Keratinocyte (primary cell): ENCODE results near the gene ASTN2. TPM values are rescaled to one million over a fixed set of nuclear protein-coding genes. Genes with fewer than 3 reads are reported as not detected.
A peak's percentile ranks its signal among the peaks of the same experiment; 100 is the strongest.

Source experiments
- DNase-seq: peaks from one replicate; pipeline ENCODE4 v3.0.0-alpha.2; 2011; ENCODE audit warnings: low read depth, missing footprints, low spot score
- FAIRE-seq: peaks from 2 replicates; lab custom pipeline; 2011; peaks lifted over from hg19 to GRCh38; lab: Jason Lieb, UNC
- H2AFZ ChIP-seq: 2 replicates; pipeline ENCODE4 v1.6.0; 2012; ENCODE audit warnings: low read length, control low read depth, inconsistent platforms; ENCODE audit not compliant: control insufficient read depth
- H3K27ac ChIP-seq: 2 replicates; pipeline ENCODE4 v1.5.1; 2011; ENCODE audit warnings: low read length; ENCODE audit not compliant: control insufficient read depth, insufficient read depth
- H3K27me3 ChIP-seq: 3 replicates; pipeline ENCODE4 v1.6.0; 2011; ENCODE audit warnings: low read length; ENCODE audit not compliant: control insufficient read depth, insufficient read depth; ENCODE audit errors: extremely low read depth
- H3K36me3 ChIP-seq, 2 experiments: 2 replicates in 1 of 2; 3 replicates in 1 of 2; pipeline ENCODE4 v1.5.1; 2011; ENCODE audit warnings: low read length in 2 of 2, mild to moderate bottlenecking in 1 of 2; ENCODE audit not compliant: control insufficient read depth in 2 of 2, insufficient read depth in 2 of 2; ENCODE audit errors: extremely low read depth in 1 of 2
- H3K4me1 ChIP-seq: 3 replicates; pipeline ENCODE4 v1.5.1; 2011; ENCODE audit warnings: low read length; ENCODE audit not compliant: control insufficient read depth, insufficient read depth; ENCODE audit errors: extremely low read depth
- H3K4me2 ChIP-seq: 3 replicates; pipeline ENCODE4 v1.6.0; 2011; ENCODE audit warnings: low read depth, low read length; ENCODE audit not compliant: control insufficient read depth, insufficient read depth; ENCODE audit errors: extremely low read depth
- H3K4me3 ChIP-seq, 3 experiments: fragments of 200-600 bp in 1 of 3; sonication (generic) in 1 of 3; 2 replicates in 2 of 3; 3 replicates in 1 of 3; pipeline ENCODE4 v1.5.1; 2011 to 2016; ENCODE audit warnings: low read length in 3 of 3, mild to moderate bottlenecking in 3 of 3, control low read depth in 2 of 3, inconsistent platforms in 1 of 3, low read depth in 1 of 3, mixed read lengths in 1 of 3, mixed run types in 1 of 3, moderate library complexity in 1 of 3; ENCODE audit not compliant: control insufficient read depth in 2 of 3, insufficient read depth in 2 of 3; ENCODE audit errors: extremely low read depth in 1 of 3
- H3K79me2 ChIP-seq: 2 replicates; pipeline ENCODE4 v1.6.0; 2012; ENCODE audit warnings: low read length; ENCODE audit not compliant: control insufficient read depth, insufficient read depth
- H3K9ac ChIP-seq: 3 replicates; pipeline ENCODE4 v1.6.0; 2011; ENCODE audit warnings: low read length; ENCODE audit not compliant: control insufficient read depth, insufficient read depth; ENCODE audit errors: extremely low read depth
- H3K9me1 ChIP-seq: 3 replicates; pipeline ENCODE4 v1.6.0; 2011; ENCODE audit warnings: low read length; ENCODE audit not compliant: control insufficient read depth, insufficient read depth; ENCODE audit errors: extremely low read depth
- H3K9me3 ChIP-seq: 2 replicates; pipeline ENCODE4 v1.5.1; 2012; ENCODE audit warnings: low read depth, low read length; ENCODE audit not compliant: control insufficient read depth
- H4K20me1 ChIP-seq: 3 replicates; pipeline ENCODE4 v1.6.0; 2011; ENCODE audit warnings: low read length; ENCODE audit not compliant: control insufficient read depth, insufficient read depth; ENCODE audit errors: extremely low read depth
- CTCF ChIP-seq, 3 experiments: IDR thresholded peaks in 1 of 3; conservative IDR thresholded peaks in 1 of 3; optimal IDR thresholded peaks in 1 of 3; 2 replicates in 2 of 3; 3 replicates in 1 of 3; pipeline versions ENCODE3 to v1.5.1; 2011; ENCODE audit warnings: low read length in 3 of 3, mild to moderate bottlenecking in 3 of 3, moderate library complexity in 2 of 3, control low read depth in 1 of 3, inconsistent platforms in 1 of 3; ENCODE audit not compliant: insufficient read depth in 2 of 3; ENCODE audit errors: extremely low read depth in 1 of 3
- EZH2 ChIP-seq: IDR thresholded peaks from one replicate; pipeline ENCODE4 v1.6.1; 2012; ENCODE audit warnings: inconsistent platforms, mild to moderate bottlenecking, low read length, moderate library complexity
- dilution Hi-C: fragments of 300-500 bp; cut with MboI; formaldehyde crosslinking; loops from one replicate; pipeline ENCODE4 v1.7.0; 2020; ENCODE audit warnings: low sequenced_read_pairs; ENCODE audit not compliant: extremely low pct_ligation_motif_present
- polyA plus RNA-seq, 5 experiments: library from polyadenylated mRNA; depleted of rRNA in 3 of 5; stranded (reverse) in 3 of 5; stranded (forward) in 1 of 5; unstranded in 1 of 5; fragments of >200 nt; gene quantifications; 1 replicate in 1 of 5; 2 replicates in 3 of 5; 3 replicates in 1 of 5; pipeline versions ENCODE4 v1.2.1 to v1.2.3, GENCODE V29; 2011 to 2012; ENCODE audit warnings: missing spikeins in 2 of 5, low read depth in 1 of 5, low replicate concordance in 1 of 5

Gene ASTN2
- polyA plus RNA-seq, 1 donor (not counting 4 experiments of a cell fraction or from before 2014, with no cell fraction given), result 0.31 TPM

- Histone ChIP-seq H3K4me1 (peaks cover 29% of the 10 kb centered on the region), H3K4me3 (no peak overlapping the region), H3K4me2 (peak overlapping the region; percentile 29), H3K36me3 (no peaks in the 10 kb centered on the region), H4K20me1 (no peaks in the 10 kb centered on the region), H3K27me3 (no peaks in the 10 kb centered on the region), H3K9me1 (no peaks in the 10 kb centered on the region), H3K9me3 (no peaks in the 10 kb centered on the region), H3K9ac (peak overlapping the region; percentile 42), H3K27ac (peak overlapping the region; percentile 84), H2AFZ (no peak overlapping the region), H3K79me2 (no peaks in the 10 kb centered on the region)
- TF ChIP-seq EZH2, result no peak
- TF ChIP-seq CTCF (optimal IDR thresholded peaks at IDR 0.05 in 1 of 3, IDR thresholded peaks at IDR 0.05 in 1 of 3, conservative IDR thresholded peaks at IDR 0.05 in 1 of 3; ENCODE audit: extremely low read depth in 1 of 3, insufficient read depth in 2 of 3, low read length in 3 of 3), result no peak
- FAIRE-seq (no peak), DNase-seq (no peak)
- dilution Hi-C loops, result no loop called here
Measured at GRCh38 chr9:116549786-116550660, 864.8 kb downstream of the ASTN2 start.

- H3K27ac ChIP-seq, result peak overlapping the region; percentile 84
- no peaks in the 10 kb centered on the region for H3K79me2 ChIP-seq
- no peaks in the 10 kb centered on the region for H3K9me3 ChIP-seq
- H3K36me3 ChIP-seq, result no peaks in the 10 kb centered on the region
- FAIRE-seq, result peak; percentile 84
- no peak overlapping the region for H2AFZ ChIP-seq
- H3K4me1 ChIP-seq, result peaks cover 29% of the 10 kb centered on the region
- dilution Hi-C loops, result no loop called here
- H3K4me2 ChIP-seq, result peak overlapping the region; percentile 31
- TF ChIP-seq CTCF (optimal IDR thresholded peaks at IDR 0.05 in 1 of 3, IDR thresholded peaks at IDR 0.05 in 1 of 3, conservative IDR thresholded peaks at IDR 0.05 in 1 of 3; ENCODE audit: extremely low read depth in 1 of 3, insufficient read depth in 2 of 3, low read length in 3 of 3) (no peak), EZH2 (no peak)
- no peaks in the 10 kb centered on the region for H3K27me3 ChIP-seq
- DNase-seq, result peak; percentile 28
- H3K4me3 ChIP-seq, result no peak overlapping the region
- no peaks in the 10 kb centered on the region for H4K20me1 ChIP-seq
- no peak overlapping the region for H3K9ac ChIP-seq
- no peaks in the 10 kb centered on the region for H3K9me1 ChIP-seq
Measured at GRCh38 chr9:116549061-116549664, 865.7 kb downstream of the ASTN2 start.
